Thyroid gland (tissue), 4 donors: ENCODE results near the gene TGFB1I1.

ENCODE experiments used
- POLR2A ChIP-seq, 2 donors: fragments of 450-650 bp; IDR thresholded peaks; one replicate each; pipeline ENCODE4 v1.6.1; 2017; ENCODE audit warnings: antibody characterized with exemption in 2 of 2, mild to moderate bottlenecking in 2 of 2, moderate library complexity in 1 of 2
- TF ChIP-seq, protein P1 (sequence below), 6 experiments: fragments of 200-600 bp in 3 of 6; fragments of 450-650 bp in 3 of 6; sonication (generic) in 3 of 6; IDR thresholded peaks; one replicate each; pipeline ENCODE4 v1.5.1; 2016 to 2019; ENCODE audit warnings: antibody characterized with exemption in 6 of 6, mild to moderate bottlenecking in 2 of 6, inconsistent platforms in 1 of 6, moderate library complexity in 1 of 6

DNA sequence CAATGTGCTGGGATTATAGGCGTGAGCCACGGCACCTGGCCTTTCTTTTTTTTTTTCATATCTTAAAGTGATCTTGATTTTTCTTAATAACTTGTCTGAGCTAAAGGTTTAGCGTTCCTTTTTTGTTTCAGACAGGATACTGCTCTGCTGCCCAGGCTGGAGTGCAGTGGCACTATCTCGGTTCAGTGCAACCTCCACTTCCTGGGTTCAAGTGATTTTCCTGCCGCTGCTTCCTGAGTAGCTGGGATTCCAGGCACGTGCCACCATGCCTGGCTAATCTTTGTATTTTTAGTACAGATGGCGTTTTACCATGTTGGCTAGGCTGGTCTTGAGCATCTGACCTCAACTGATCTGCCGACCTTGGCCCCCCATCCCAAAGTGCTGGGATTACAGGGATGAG lies 32.2 kb downstream of the TGFB1I1 start:
- TF ChIP-seq, protein P1, sequence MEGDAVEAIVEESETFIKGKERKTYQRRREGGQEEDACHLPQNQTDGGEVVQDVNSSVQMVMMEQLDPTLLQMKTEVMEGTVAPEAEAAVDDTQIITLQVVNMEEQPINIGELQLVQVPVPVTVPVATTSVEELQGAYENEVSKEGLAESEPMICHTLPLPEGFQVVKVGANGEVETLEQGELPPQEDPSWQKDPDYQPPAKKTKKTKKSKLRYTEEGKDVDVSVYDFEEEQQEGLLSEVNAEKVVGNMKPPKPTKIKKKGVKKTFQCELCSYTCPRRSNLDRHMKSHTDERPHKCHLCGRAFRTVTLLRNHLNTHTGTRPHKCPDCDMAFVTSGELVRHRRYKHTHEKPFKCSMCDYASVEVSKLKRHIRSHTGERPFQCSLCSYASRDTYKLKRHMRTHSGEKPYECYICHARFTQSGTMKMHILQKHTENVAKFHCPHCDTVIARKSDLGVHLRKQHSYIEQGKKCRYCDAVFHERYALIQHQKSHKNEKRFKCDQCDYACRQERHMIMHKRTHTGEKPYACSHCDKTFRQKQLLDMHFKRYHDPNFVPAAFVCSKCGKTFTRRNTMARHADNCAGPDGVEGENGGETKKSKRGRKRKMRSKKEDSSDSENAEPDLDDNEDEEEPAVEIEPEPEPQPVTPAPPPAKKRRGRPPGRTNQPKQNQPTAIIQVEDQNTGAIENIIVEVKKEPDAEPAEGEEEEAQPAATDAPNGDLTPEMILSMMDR (IDR thresholded peaks at IDR 0.05): no peak
- TF ChIP-seq POLR2A (IDR thresholded peaks at IDR 0.05): no peak
